ENCODE data around the gene COL16A1. TPM values are rescaled to one million over a fixed set of nuclear protein-coding genes. Genes with fewer than 3 reads are reported as not detected.

The COL16A1 gene
- total and polyA plus RNA-seq, 4 donors, result 0.43 to 3.8 (median 2.3) TPM

DNA sequence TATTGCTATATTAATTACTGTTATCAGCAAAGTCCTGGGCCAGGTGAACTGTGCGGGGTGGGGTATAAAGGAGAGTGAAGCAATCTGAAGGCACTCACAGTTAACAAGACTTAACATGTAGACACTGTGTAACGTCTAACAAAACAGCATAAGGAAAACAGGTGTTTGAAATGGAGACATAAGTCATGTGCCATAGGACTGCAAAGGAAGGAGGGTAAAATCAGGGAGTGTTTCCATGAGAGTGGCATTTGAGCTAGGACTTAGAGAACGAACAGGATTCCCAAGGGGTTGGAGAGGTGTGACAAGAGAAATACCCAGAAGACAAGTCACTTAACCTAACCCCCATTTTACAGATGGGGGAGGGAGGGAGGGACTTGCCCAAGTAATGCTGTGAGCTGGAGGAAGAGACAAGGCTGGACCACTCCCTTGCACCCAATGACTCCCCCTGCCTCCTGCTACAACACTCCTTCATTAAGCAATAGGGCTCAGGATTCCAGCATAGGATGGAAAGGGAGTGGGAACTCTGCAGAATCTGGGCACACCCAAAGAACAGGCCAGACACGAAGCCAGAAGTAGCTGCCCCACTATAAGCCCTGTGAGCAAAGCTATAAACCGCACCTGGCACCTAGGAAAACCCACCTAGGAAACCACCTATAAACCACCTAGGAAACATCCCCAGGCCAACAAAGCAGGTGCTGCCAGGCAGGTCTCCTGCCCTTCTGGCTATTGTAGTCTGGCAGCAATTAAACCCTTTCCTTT, 65.7 kb downstream of the COL16A1 start:
- H3K9ac ChIP-seq (ENCODE audit: low read depth in 1 of 2, low read length in 2 of 2), result no peak overlapping the region
- H3K4me1 ChIP-seq (ENCODE audit: control insufficient read depth in 4 of 4, insufficient read depth in 4 of 4, low read length in 3 of 4), result peaks cover 0 to 10% (median 2%) of the 10 kb centered on the region in 4 donors
- H3K4me3 ChIP-seq (ENCODE audit: low read depth in 1 of 3, low read length in 3 of 3), result no peak overlapping the region
- no peaks in the 10 kb centered on the region for H3K9me3 ChIP-seq (ENCODE audit: control insufficient read depth in 4 of 4, low read length in 3 of 4)
- no peak for TF ChIP-seq RXRA (IDR thresholded peaks at IDR 0.05)
- no peak for TF ChIP-seq GABPA (IDR thresholded peaks at IDR 0.05 in 1 of 2, conservative IDR thresholded peaks at IDR 0.05 in 1 of 2)
- no peak for TF ChIP-seq YY1 (IDR thresholded peaks at IDR 0.05)
- TF ChIP-seq, protein P1, sequence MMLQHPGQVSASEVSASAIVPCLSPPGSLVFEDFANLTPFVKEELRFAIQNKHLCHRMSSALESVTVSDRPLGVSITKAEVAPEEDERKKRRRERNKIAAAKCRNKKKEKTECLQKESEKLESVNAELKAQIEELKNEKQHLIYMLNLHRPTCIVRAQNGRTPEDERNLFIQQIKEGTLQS (IDR thresholded peaks at IDR 0.05), result no peak
- TF ChIP-seq REST (IDR thresholded peaks at IDR 0.05), result no peak
- no peak for TF ChIP-seq ZBTB33 (IDR thresholded peaks at IDR 0.05)
- no peak for TF ChIP-seq HNF4A (conservative IDR thresholded peaks at IDR 0.05)
- no peak for TF ChIP-seq RAD21 (IDR thresholded peaks at IDR 0.05)
- TF ChIP-seq, protein P2, sequence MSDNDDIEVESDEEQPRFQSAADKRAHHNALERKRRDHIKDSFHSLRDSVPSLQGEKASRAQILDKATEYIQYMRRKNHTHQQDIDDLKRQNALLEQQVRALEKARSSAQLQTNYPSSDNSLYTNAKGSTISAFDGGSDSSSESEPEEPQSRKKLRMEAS (IDR thresholded peaks at IDR 0.05), result no peak
- TF ChIP-seq HNF4G (IDR thresholded peaks at IDR 0.05), result no peak
- TF ChIP-seq NR2F2 (IDR thresholded peaks at IDR 0.05), result no peak
- TF ChIP-seq FOXA1 (IDR thresholded peaks at IDR 0.05), result no peak
- TF ChIP-seq FOXA2 (IDR thresholded peaks at IDR 0.05), result no peak
- no peak for TF ChIP-seq EGR1 (IDR thresholded peaks at IDR 0.05; ENCODE audit: low read depth in 2 of 2)
- TF ChIP-seq JUND (IDR thresholded peaks at IDR 0.05), result no peak
- TF ChIP-seq CTCF (IDR thresholded peaks at IDR 0.05; ENCODE audit: low read depth, low read length, missing input control), result no peak
- TF ChIP-seq SP1 (IDR thresholded peaks at IDR 0.05), result no peak
- no peak for TF ChIP-seq TAF1 (conservative IDR thresholded peaks at IDR 0.05)
- 81% methylated on average over 5 of the region's 5 CpGs for WGBS
- no peaks in the 10 kb centered on the region for H3K27me3 ChIP-seq (ENCODE audit: control insufficient read depth in 4 of 4, insufficient read depth in 4 of 4, low read length in 3 of 4)
- H3K36me3 ChIP-seq (ENCODE audit: control insufficient read depth in 4 of 4, insufficient read depth in 3 of 4, low read depth in 1 of 4, low read length in 3 of 4), result peaks cover 0 to 9% (median 4%) of the 10 kb centered on the region in 4 donors
- DNase-seq (ENCODE audit: low spot score), result no peak
- H3K27ac ChIP-seq (ENCODE audit: low read depth in 1 of 2, low read length in 2 of 2), result no peak overlapping the region

All from liver (tissue), 9 donors.